Muscle of leg (tissue), 11 donors: Measurements from ENCODE around the gene PLA2G5. TPM values are rescaled to one million over a fixed set of nuclear protein-coding genes. Genes with fewer than 3 reads are reported as not detected.

ENCODE experiments used
- DNase-seq: peaks from one replicate; pipeline ENCODE4 v3.0.0; 2013
- H3K27ac ChIP-seq: one replicate; pipeline ENCODE4 v1.5.1; 2013; ENCODE audit warnings: mild to moderate bottlenecking, low read length, control low read depth
- H3K27me3 ChIP-seq: one replicate; pipeline ENCODE4 v1.6.1; 2013; ENCODE audit warnings: low read length; ENCODE audit not compliant: control insufficient read depth, insufficient read depth
- H3K36me3 ChIP-seq: one replicate; pipeline ENCODE4 v1.6.1; 2013; ENCODE audit warnings: low read length; ENCODE audit not compliant: control insufficient read depth, insufficient read depth
- H3K4me1 ChIP-seq: one replicate; pipeline ENCODE4 v1.6.1; 2013; ENCODE audit warnings: low read length; ENCODE audit not compliant: control insufficient read depth, insufficient read depth
- H3K4me3 ChIP-seq: one replicate; pipeline ENCODE4 v1.5.1; 2013; ENCODE audit warnings: low read length, control low read depth
- H3K9me3 ChIP-seq: replicated peaks from 2 replicates; pipeline ENCODE4 v1.6.1; 2013; ENCODE audit warnings: low read depth, low read length; ENCODE audit not compliant: control insufficient read depth
- WGBS: methylation state at CpG from one replicate; pipeline ENCODE4 v1.1.5; 2013; ENCODE audit warnings: missing lambda C conversion rate; ENCODE audit not compliant: insufficient coverage; 5-methylcytosine and 5-hydroxymethylcytosine counted together
- polyA plus RNA-seq, 8 donors: library from polyadenylated mRNA; unstranded; fragments of 120-200 nt; gene quantifications; one replicate each; pipeline versions ENCODE4 v1.2.1 to v1.2.3, GENCODE V29; 2013; ENCODE audit warnings: inconsistent platforms in 1 of 8, low replicate concordance in 1 of 8; ENCODE audit not compliant: insufficient read length in 8 of 8, insufficient read depth in 1 of 8
- total RNA-seq: library from RNA; stranded (reverse); fragments of 120-200 nt; gene quantifications from one replicate; pipeline ENCODE4 v1.2.4, GENCODE V29; 2013

The PLA2G5 gene
- total and polyA plus RNA-seq, 9 donors, result 0.10 to 0.28 (median 0.26) TPM; not detected in 4

DNA sequence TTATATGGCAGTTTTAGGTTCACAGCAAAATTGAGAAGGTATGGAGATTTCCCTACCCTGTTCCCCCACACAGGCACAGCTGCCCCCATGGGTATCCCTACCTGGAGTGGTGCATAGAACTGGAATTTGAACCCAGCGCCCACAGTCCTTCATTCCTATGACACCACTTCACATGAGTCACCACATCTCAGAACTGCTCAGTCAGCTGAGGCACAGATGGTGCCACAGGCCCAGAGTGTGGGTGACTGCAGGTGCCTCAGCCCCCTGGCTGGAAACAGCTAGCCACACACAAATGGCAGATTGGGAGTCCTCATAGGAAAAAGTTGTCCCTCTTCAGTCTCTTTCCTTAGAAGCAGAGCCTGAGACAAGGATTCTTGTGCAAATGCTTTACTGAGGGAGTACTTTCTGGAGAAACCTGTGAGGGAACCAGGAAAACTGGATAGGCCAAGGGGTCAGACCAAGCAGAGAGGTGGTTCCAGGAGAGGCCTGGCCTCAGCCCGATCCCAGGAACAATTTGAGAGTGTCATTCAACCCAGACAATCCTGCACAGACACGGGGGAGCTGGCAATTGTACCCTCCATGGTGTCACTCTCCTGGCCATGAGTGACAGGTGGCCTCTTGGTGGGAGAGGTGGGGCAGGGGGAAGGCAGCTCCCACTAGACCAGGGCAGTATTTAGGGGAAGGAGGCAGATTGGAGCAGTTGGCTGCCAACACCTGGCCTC is 42.4 kb downstream of the PLA2G5 start:
- no peaks in the 10 kb centered on the region for H3K4me1 ChIP-seq
- no peaks in the 10 kb centered on the region for H3K36me3 ChIP-seq
- no peak overlapping the region for H3K4me3 ChIP-seq
- WGBS, result 75% methylated on average over 2 of the region's 3 CpGs
- no peak for DNase-seq
- no peak overlapping the region for H3K27ac ChIP-seq
- H3K27me3 ChIP-seq, result peaks cover 17% of the 10 kb centered on the region
- no peaks in the 10 kb centered on the region for H3K9me3 ChIP-seq

DNA sequence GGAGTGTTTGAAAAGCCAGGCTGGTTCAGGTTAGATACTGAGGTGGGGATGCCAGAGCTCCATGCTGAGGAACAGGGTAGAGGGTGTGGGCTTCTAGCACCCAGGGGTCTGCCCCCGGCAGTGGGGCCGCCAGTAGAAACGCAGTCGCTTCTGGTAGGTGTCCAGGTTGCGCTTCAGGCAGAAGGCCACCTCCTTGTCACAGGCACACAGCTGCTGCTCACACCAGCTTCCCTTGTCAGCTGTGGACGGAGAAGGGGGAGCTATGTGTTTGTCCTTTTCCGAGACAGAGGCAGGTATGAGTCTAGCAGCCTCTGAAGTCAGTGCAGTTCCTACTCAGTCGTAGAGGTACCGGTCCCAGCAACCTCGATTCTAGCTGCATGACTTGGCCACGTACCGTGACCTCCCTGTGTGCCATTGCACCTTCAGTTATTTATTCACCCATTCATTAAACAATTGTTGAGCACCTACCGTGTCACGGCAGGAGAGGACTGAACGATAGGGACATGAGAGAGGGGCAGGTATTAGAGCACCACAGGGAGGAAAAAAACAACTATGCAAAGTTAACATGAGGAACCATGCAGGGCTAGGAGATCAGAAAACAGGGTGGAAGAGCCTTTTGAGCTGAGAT is 44.1 kb downstream of the PLA2G5 start:
- Histone ChIP-seq H3K27me3 (peaks cover 17% of the 10 kb centered on the region), H3K4me3 (no peak overlapping the region), H3K36me3 (no peaks in the 10 kb centered on the region), H3K27ac (no peak overlapping the region), H3K4me1 (no peaks in the 10 kb centered on the region), H3K9me3 (no peaks in the 10 kb centered on the region)
- no peak for DNase-seq
- WGBS, result 44% methylated on average over 8 of the region's 15 CpGs

DNA sequence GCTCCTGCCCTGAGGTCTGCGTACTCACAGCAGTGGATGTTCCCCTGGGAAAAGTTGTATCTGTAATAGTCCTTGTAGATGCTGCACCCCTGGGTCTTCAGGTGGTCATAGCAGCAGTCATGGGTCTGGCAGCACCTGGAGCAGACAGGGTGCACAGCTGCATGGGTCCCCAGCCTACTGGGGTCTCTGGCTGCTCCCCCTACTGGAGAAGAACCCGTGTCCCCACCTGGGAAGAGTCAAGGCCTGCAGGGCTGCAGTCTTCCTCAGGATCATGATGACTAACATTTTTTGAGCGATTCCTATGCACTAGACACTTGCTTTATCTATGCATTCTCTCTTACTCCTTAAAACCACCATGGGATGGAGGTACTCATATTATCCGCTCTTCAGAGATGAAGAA is 45.5 kb downstream of the PLA2G5 start:
- Histone ChIP-seq H3K4me3 (no peak overlapping the region), H3K4me1 (no peaks in the 10 kb centered on the region), H3K27me3 (peaks cover 9% of the 10 kb centered on the region), H3K9me3 (no peaks in the 10 kb centered on the region), H3K36me3 (no peaks in the 10 kb centered on the region), H3K27ac (no peak overlapping the region)
- 71% methylated on average over 1 of the region's 4 CpGs for WGBS
- DNase-seq, result no peak

DNA sequence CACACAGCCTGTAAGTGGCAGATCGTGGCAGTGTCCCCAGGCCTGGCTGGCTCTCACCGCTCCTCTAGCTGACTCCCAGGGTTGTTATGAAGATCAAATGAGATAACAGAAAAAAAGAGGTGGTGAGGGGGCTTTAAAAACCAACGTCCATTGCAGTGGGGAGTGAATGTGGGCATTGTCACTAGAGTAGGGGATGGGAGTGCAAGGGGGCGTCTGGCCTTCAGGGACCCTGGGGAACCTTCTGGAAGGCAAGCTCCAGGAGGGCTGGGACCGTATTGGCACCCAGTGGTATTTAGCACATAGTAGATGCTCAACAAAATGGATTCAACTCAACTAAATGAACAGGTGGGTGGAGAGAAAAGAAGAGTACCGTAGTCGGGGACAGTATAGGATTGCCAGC is 45.9 kb downstream of the PLA2G5 start:
- no peak overlapping the region for H3K4me3 ChIP-seq
- no peaks in the 10 kb centered on the region for H3K36me3 ChIP-seq
- H3K27ac ChIP-seq, result no peak overlapping the region
- 82% methylated on average over 4 of the region's 7 CpGs for WGBS
- no peaks in the 10 kb centered on the region for H3K9me3 ChIP-seq
- peaks cover 11% of the 10 kb centered on the region for H3K27me3 ChIP-seq
- H3K4me1 ChIP-seq, result no peaks in the 10 kb centered on the region
- DNase-seq, result no peak

DNA sequence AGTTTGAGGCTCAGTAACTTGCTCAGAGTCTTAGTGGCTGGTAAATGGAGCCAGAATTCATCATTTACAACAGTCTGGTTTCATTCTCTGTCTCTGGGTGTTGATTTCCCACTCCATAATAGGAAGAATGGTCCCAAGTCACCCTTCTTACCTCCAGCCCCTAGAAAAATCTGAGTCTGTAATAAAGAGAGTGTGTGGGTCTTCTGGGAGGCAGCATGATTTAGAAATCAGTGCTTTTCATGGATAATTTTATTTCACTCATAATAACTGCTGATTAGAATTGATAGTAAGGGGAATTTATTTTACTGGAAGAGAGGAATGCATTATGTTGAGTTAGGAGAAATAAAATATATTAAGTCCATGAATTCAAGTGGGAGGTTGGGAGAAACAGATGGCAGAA is 47.2 kb downstream of the PLA2G5 start:
- Histone ChIP-seq H3K4me1 (no peaks in the 10 kb centered on the region), H3K27me3 (peaks cover 15% of the 10 kb centered on the region), H3K9me3 (no peaks in the 10 kb centered on the region), H3K27ac (no peak overlapping the region), H3K4me3 (no peak overlapping the region), H3K36me3 (no peaks in the 10 kb centered on the region)
- no peak for DNase-seq

DNA sequence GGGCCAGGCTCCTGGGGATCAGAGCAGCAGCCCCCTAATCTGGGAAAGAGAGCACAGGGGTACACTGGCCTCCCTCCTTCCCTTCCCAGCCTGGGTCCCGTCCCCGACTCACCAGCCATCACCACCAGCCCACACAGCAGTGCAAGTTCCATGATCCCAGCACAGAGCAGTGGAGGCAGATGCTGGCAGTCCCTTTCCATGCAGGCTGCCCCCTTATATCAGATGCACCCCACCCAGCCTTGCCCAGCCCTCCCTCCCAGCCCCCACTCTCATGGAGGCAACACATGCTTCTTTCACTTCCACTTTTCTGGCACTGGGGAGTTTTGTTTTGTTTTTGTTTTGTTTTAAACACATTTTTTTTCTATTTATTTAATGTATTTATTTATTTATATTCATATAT is 49.4 kb downstream of the PLA2G5 start, which contains the start of gene PLA2G2D:
Gene PLA2G2D, minus strand, starts transcription at position 190 of the 400 bp plus-strand sequence. Its CDS starts 38 bp downstream, at position 152.
- no CpG with 5 or more reads among the region's 2 CpGs for WGBS
- no peak for DNase-seq
- Histone ChIP-seq H3K4me1 (peaks cover 4% of the 10 kb centered on the region), H3K4me3 (no peak within 1 kb of the TSS), H3K27me3 (peaks cover 11% of the 10 kb centered on the region), H3K27ac (no peak within 1 kb of the TSS), H3K36me3 (no peaks in the 10 kb centered on the region), H3K9me3 (no peaks in the 10 kb centered on the region)

DNA sequence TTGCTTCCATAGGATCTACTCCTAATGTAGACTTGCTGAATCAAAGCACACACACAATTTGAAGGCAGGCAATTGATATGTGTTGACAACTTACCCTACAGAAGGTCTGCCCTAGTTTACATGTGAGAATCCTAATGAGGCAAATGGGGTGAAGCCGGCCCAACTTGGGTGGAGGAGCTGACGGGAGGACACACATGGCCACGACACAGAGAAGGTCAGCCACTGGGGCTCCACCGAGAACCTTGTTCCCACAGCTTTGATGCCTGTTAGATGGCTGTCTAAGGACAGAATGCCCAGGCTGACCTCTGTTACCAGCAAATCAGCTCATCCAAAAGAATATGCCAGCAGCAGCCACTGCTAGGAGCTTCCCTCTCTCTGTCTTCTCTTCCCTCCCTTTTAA is 50.8 kb downstream of the PLA2G5 start:
- no peaks in the 10 kb centered on the region for H3K9me3 ChIP-seq
- 84% methylated on average over 4 of the region's 4 CpGs for whole genome bisulfite sequencing
- no peak for DNase-seq
- no peak overlapping the region for H3K4me3 ChIP-seq
- H3K36me3 ChIP-seq, result no peaks in the 10 kb centered on the region
- no peak overlapping the region for H3K27ac ChIP-seq
- peaks cover 13% of the 10 kb centered on the region for H3K27me3 ChIP-seq
- H3K4me1 ChIP-seq, result peaks cover 11% of the 10 kb centered on the region

DNA sequence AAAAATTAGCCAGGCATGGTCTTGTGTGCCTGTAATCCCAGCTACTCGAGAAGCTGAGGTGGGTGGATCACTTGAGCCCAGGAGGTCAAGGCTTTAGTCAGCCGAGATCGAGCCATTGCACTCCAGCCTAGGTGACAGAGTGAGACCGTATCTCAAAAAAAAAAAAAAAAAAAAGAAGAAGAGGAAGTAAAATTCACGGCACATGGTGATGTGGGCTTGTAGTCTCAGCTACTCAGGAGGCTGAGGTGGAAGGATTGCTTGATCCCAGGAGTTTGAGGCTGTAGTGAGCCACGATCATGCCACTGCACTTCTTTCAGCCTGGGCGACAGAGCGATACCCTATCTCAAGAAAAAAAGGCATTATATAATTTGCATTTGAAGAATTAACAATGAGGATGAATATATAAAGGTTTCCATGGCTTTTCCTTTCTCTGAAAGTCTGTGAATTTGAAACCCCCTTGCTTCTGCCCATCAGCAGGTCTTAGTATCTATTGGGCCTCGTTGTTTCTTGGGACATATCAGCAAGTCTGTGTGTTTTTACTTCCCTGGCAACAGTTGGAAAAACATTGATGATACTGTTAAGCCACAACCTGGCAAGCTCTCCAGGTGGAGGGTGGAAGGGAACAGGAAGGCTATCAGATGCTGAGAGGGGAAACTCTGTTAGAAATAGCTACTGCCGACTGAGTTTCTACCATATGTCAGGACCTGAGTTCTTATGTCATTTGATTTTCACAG is 53.9 kb downstream of the PLA2G5 start:
- Histone ChIP-seq H3K27me3 (peaks cover 10% of the 10 kb centered on the region), H3K36me3 (no peaks in the 10 kb centered on the region), H3K4me1 (peaks cover 16% of the 10 kb centered on the region), H3K4me3 (no peak overlapping the region), H3K9me3 (peaks cover under 1% of the 10 kb centered on the region), H3K27ac (no peak overlapping the region)
- WGBS, result 54% methylated on average over 3 of the region's 10 CpGs
- DNase-seq, result no peak

DNA sequence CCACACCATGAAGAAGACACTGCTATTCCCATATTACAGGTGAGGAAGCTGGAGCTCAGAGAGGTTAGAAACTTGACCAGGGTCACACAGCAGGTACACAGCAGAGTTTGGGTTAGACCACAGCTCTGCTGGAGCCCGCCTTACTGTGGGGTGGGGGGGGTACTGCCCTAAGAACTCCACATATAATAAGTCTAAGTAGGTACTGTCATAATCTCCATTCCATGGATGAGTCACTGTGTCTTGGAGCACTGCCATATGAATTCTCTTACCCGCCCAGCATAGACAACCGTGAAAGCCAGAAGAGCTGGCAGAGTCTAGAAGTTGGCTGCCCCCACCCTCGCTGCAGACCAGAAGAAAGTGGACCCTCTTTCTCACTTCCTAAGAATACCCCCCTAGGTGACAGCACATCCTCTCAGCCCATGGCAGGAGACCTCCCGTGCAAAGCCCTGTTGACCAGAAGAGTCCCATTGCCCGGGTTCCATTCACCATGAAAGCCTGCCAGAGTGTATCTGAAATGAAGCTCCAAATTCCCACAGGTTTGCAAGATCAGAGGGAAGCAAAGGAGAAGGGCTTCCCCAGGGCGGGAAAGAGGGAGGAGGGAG is 54.6 kb downstream of the PLA2G5 start:
- peaks cover 10% of the 10 kb centered on the region for H3K27me3 ChIP-seq
- peaks cover 3% of the 10 kb centered on the region for H3K9me3 ChIP-seq
- peaks cover 16% of the 10 kb centered on the region for H3K4me1 ChIP-seq
- H3K36me3 ChIP-seq, result no peaks in the 10 kb centered on the region
- 30% methylated on average over 2 of the region's 7 CpGs for WGBS
- DNase-seq, result peak; percentile 51
- no peak overlapping the region for H3K4me3 ChIP-seq
- H3K27ac ChIP-seq, result no peak overlapping the region

DNA sequence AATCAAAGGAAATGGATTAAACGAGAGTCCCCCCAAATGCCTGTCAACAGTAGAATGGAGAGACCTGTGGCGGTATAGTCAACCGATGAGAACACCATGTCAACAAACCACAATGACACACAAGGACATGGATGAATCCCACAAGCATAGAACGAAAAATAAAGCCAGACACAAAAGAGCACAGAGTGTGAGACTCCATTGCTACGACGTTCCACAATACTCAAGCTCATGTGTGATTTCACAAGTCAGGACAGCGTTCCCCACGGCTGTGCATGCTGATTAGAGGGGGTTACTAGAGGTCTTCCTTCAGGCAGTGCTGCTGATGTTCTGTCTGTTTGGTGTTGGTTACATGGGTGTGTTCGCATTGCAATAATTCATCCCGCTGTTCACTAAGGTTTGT is 55.1 kb downstream of the PLA2G5 start:
- Histone ChIP-seq H3K4me3 (no peak overlapping the region), H3K27me3 (peaks cover 10% of the 10 kb centered on the region), H3K4me1 (peaks cover 16% of the 10 kb centered on the region), H3K9me3 (peaks cover 3% of the 10 kb centered on the region), H3K36me3 (no peaks in the 10 kb centered on the region), H3K27ac (no peak overlapping the region)
- 63% methylated on average over 6 of the region's 10 CpGs for WGBS
- DNase-seq, result no peak
